ENCODE results near the gene RRN3.
"Not testable (repeated sequence)": the region's sequence is repeated elsewhere in the genome, so short reads cannot be mapped to it uniquely, and the experiment has no call there.

DNA sequence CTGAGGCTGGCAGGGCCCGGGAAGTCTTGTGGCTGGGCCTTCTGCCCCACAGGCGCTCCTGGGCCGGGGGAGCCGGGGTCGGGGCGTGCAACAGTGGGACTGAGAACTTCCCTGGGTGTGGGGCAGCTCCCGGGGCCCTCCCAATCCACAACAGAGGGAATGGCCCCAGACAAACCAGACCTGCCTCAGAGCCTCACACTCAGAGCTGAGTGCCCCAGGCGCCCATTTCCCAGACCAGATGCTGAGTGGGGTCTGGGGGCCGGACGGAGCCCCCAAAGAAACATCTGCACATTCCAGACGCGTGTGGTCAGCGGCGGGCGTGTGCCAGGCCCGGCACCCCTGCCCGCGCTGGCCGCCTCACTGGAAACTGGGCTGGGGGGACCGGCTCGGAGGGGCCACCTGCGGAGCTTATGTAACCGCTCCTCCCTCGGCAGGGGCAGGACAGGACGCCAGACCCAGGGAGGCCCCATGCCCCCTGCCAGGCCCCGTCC is 49.6 kb upstream of the RRN3 start:
- TF ChIP-seq, protein P1, sequence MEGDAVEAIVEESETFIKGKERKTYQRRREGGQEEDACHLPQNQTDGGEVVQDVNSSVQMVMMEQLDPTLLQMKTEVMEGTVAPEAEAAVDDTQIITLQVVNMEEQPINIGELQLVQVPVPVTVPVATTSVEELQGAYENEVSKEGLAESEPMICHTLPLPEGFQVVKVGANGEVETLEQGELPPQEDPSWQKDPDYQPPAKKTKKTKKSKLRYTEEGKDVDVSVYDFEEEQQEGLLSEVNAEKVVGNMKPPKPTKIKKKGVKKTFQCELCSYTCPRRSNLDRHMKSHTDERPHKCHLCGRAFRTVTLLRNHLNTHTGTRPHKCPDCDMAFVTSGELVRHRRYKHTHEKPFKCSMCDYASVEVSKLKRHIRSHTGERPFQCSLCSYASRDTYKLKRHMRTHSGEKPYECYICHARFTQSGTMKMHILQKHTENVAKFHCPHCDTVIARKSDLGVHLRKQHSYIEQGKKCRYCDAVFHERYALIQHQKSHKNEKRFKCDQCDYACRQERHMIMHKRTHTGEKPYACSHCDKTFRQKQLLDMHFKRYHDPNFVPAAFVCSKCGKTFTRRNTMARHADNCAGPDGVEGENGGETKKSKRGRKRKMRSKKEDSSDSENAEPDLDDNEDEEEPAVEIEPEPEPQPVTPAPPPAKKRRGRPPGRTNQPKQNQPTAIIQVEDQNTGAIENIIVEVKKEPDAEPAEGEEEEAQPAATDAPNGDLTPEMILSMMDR (IDR thresholded peaks at IDR 0.05; ENCODE audit: borderline replicate concordance, extremely low read depth, low read length, poor library complexity, severe bottlenecking) = not testable (repeated sequence)
- TF ChIP-seq EZH2 (IDR thresholded peaks at IDR 0.05; ENCODE audit: borderline replicate concordance, low read depth, low read length, severe bottlenecking) = not testable (repeated sequence)
